HepG2 (cell line): ENCODE measurements around the gene DUSP7. TPM values are rescaled to one million over a fixed set of nuclear protein-coding genes. Genes with fewer than 3 reads are reported as not detected.

ENCODE experiments used
- ARID5B ChIP-seq: IDR thresholded peaks from 2 replicates; pipeline ENCODE4 v1.4.0; 2020; ENCODE audit warnings: mild to moderate bottlenecking, missing genetic modification reagents
- BRF2 ChIP-seq: sonication (generic); formaldehyde crosslinking; IDR thresholded peaks from 2 replicates; pipeline ENCODE4 v1.8.1; 2022; ENCODE audit warnings: mild to moderate bottlenecking, missing genetic modification reagents
- EP300 ChIP-seq, 3 experiments: sonication (generic) in 1 of 3; formaldehyde crosslinking in 1 of 3; IDR thresholded peaks; 2 replicates each; pipeline versions ENCODE4 v1.5.1 to v1.6.1; 2011 to 2020; ENCODE audit warnings: low read depth in 2 of 3, low read length in 2 of 3, borderline replicate concordance in 1 of 3, improper control_type of control experiment in 1 of 3, mild to moderate bottlenecking in 1 of 3, missing genetic modification reagents in 1 of 3, moderate library complexity in 1 of 3
- ETV6 ChIP-seq: sonication (generic); formaldehyde crosslinking; conservative IDR thresholded peaks from 2 replicates; pipeline ENCODE4 v1.4.0; 2020; ENCODE audit warnings: missing genetic modification reagents
- GABPB1 ChIP-seq: IDR thresholded peaks from 2 replicates; pipeline ENCODE4 v1.6.1; 2016; ENCODE audit warnings: mild to moderate bottlenecking, missing genetic modification reagents, moderate library complexity, missing compliant biosample characterization
- HDAC1 ChIP-seq: sonication (generic); formaldehyde crosslinking; IDR thresholded peaks from 2 replicates; pipeline ENCODE4 v1.5.1; 2020; ENCODE audit warnings: mild to moderate bottlenecking, missing genetic modification reagents
- HIC2 ChIP-seq: sonication (generic); formaldehyde crosslinking; IDR thresholded peaks from 2 replicates; pipeline ENCODE4 v1.9.0; 2022; ENCODE audit warnings: low read depth, missing genetic modification reagents
- JUND ChIP-seq: sonication (generic); formaldehyde crosslinking; IDR thresholded peaks from 2 replicates; pipeline ENCODE4 v1.8.0; 2022; ENCODE audit warnings: mild to moderate bottlenecking, missing genetic modification reagents
- MYPOP ChIP-seq: sonication (generic); formaldehyde crosslinking; IDR thresholded peaks from 2 replicates; pipeline ENCODE4 v1.8.1; 2023; ENCODE audit warnings: mild to moderate bottlenecking, moderate library complexity, missing genetic modification reagents
- PAWR ChIP-seq: sonication (generic); formaldehyde crosslinking; IDR thresholded peaks from 2 replicates; pipeline ENCODE4 v1.4.0; 2020; ENCODE audit warnings: missing genetic modification reagents, mild to moderate bottlenecking, borderline replicate concordance
- POLR2AphosphoS5 ChIP-seq: IDR thresholded peaks from 2 replicates; pipeline ENCODE4 v1.6.1; 2012; ENCODE audit warnings: low read depth, low read length
- SOX5 ChIP-seq: IDR thresholded peaks from 2 replicates; pipeline ENCODE4 v1.6.1; 2016; ENCODE audit warnings: borderline replicate concordance
- STAG1 ChIP-seq: sonication (generic); formaldehyde crosslinking; IDR thresholded peaks from 2 replicates; pipeline ENCODE4 v1.4.0; 2020; ENCODE audit warnings: missing genetic modification reagents
- TAF1 ChIP-seq: sonication (generic); formaldehyde crosslinking; IDR thresholded peaks from 2 replicates; pipeline ENCODE4 v1.4.0; 2020; ENCODE audit warnings: missing genetic modification reagents
- TOE1 ChIP-seq: sonication (generic); formaldehyde crosslinking; IDR thresholded peaks from 2 replicates; pipeline ENCODE4 v1.4.0; 2020; ENCODE audit warnings: mild to moderate bottlenecking, missing genetic modification reagents
- ZBTB3 ChIP-seq: sonication (generic); formaldehyde crosslinking; IDR thresholded peaks from 2 replicates; pipeline ENCODE4 v1.4.0; 2020; ENCODE audit warnings: low read depth, mild to moderate bottlenecking, moderate library complexity, missing genetic modification reagents, borderline replicate concordance
- ZBTB42 ChIP-seq: sonication (generic); formaldehyde crosslinking; IDR thresholded peaks from 2 replicates; pipeline ENCODE4 v1.5.0; 2020; ENCODE audit warnings: mild to moderate bottlenecking, missing genetic modification reagents
- ZFY ChIP-seq: sonication (generic); formaldehyde crosslinking; IDR thresholded peaks from 2 replicates; pipeline ENCODE4 v1.4.0; 2020; ENCODE audit warnings: missing genetic modification reagents
- ZNF263 ChIP-seq: sonication (generic); formaldehyde crosslinking; IDR thresholded peaks from 2 replicates; pipeline ENCODE4 v1.4.0; 2020; ENCODE audit warnings: missing genetic modification reagents
- ZNF335 ChIP-seq: sonication (generic); formaldehyde crosslinking; IDR thresholded peaks from 2 replicates; pipeline ENCODE4 v1.4.0; 2020; ENCODE audit warnings: missing genetic modification reagents
- ZNF451 ChIP-seq: sonication (generic); formaldehyde crosslinking; IDR thresholded peaks from 2 replicates; pipeline ENCODE4 v1.5.0; 2020; ENCODE audit warnings: mild to moderate bottlenecking, missing genetic modification reagents
- polyA plus RNA-seq, 8 experiments: library from polyadenylated mRNA; depleted of rRNA in 3 of 8; stranded (reverse) in 7 of 8; unstranded in 1 of 8; fragments of >200 nt; fragmentation: Illumina TruSeq in 4 of 8; extraction: Trizol in 4 of 8; gene quantifications; 2 replicates each; pipeline versions ENCODE4 v1.2.1 to v1.2.3, GENCODE V29; 2011 to 2016; ENCODE audit warnings: low read depth in 4 of 8, missing spikeins in 1 of 8, mixed read lengths in 1 of 8; ENCODE audit not compliant: insufficient read depth in 1 of 8
- total RNA-seq, 5 experiments: library from RNA; depleted of rRNA; stranded (reverse); fragments of >200 nt; fragmentation: Illumina TruSeq; extraction: Trizol; gene quantifications; 2 replicates each; pipeline ENCODE4 v1.2.3, GENCODE V29; 2016; ENCODE audit warnings: low read depth in 1 of 5

Gene DUSP7
- total and polyA plus RNA-seq, 2 of the 13 experiments (the other 11 are each of a cell fraction or from before 2014, with no cell fraction given): 6.6 to 8.8 TPM

GRCh38 chr3:52080830-52081719, 24.7 kb upstream of the DUSP7 start (continued):
- no peak for TF ChIP-seq BRF2 (CRISPR knock-in tag)
- 0 out of 2 replicates have a peak, but pooled peaks have one; percentile 76 for TF ChIP-seq PAWR (CRISPR knock-in tag)
- TF ChIP-seq TAF1 (CRISPR knock-in tag): no peak
- no peak for TF ChIP-seq ZNF335 (CRISPR knock-in tag)
- peak; percentile 1; the same call in 1 of the 2 replicates for TF ChIP-seq ZFY (CRISPR knock-in tag)
- 0 out of 2 replicates have a peak, but pooled peaks have one; percentile 16 for TF ChIP-seq ZNF451 (CRISPR knock-in tag)
- no peak for TF ChIP-seq ZBTB3 (CRISPR knock-in tag)
- TF ChIP-seq MYPOP (CRISPR knock-in tag): peak; percentile 66; the same call in 1 of the 2 replicates
- TF ChIP-seq TOE1 (CRISPR knock-in tag): no peak
- peak; percentile 78; the same call in 1 of the 2 replicates for TF ChIP-seq ZBTB42
- TF ChIP-seq STAG1 (CRISPR knock-in tag): no peak
- TF ChIP-seq HIC2 (CRISPR knock-in tag): peak; percentile 14; the same call in 1 of the 2 replicates
- 0 out of 2 replicates have a peak, but pooled peaks have one; percentile 18 for TF ChIP-seq GABPB1 (CRISPR knock-in tag)
- peak in 1 of 2 experiments; percentile 63; a peak in 3 of 4 replicates for TF ChIP-seq EP300 (IDR thresholded peaks at IDR 0.05; ENCODE audit: low read depth in 2 of 2, low read length in 2 of 2)
- no peak; the same call in 1 of the 2 replicates for TF ChIP-seq EP300 (CRISPR knock-in tag; IDR thresholded peaks at IDR 0.05; ENCODE audit: borderline replicate concordance)
- no peak for TF ChIP-seq JUND (CRISPR knock-in tag)
- peak; percentile 82 for TF ChIP-seq ARID5B (CRISPR knock-in tag)
- no peak for TF ChIP-seq ZNF263 (CRISPR knock-in tag)
- TF ChIP-seq SOX5 (CRISPR knock-in tag): peak; percentile 85
- peak; percentile 86 for TF ChIP-seq HDAC1
- TF ChIP-seq POLR2AphosphoS5: no peak
- TF ChIP-seq ETV6: peak; percentile 76; the same call in 1 of the 2 replicates
